Esophagus muscularis mucosa (tissue), 4 donors: ENCODE results near the gene TMEM81. TPM values are rescaled to one million over a fixed set of nuclear protein-coding genes. Genes with fewer than 3 reads are reported as not detected.
A peak's percentile ranks its signal among the peaks of the same experiment; 100 is the strongest.

Experiments
- DNase-seq: peaks from one replicate; pipeline ENCODE4 v3.0.0-alpha.2; 2017; ENCODE audit errors: extremely low spot score
- H3K27ac ChIP-seq, 4 donors: fragments of 200-600 bp; sonication (generic); replicated peaks in 1 of 4; 1 replicate in 3 of 4; 2 replicates in 1 of 4; pipeline ENCODE4 v1.5.1; 2016 to 2019; ENCODE audit warnings: mild to moderate bottlenecking in 1 of 4
- H3K27me3 ChIP-seq, 4 donors: fragments of 200-600 bp; sonication (generic); one replicate each; pipeline versions ENCODE4 v1.5.1 to v1.6.0; 2016 to 2019
- H3K36me3 ChIP-seq, 4 donors: fragments of 200-600 bp; sonication (generic); one replicate each; pipeline ENCODE4 v1.5.1; 2016 to 2019
- H3K4me1 ChIP-seq, 4 donors: fragments of 200-600 bp; sonication (generic); one replicate each; pipeline ENCODE4 v1.5.1; 2016 to 2019
- H3K4me3 ChIP-seq, 4 donors: fragments of 200-600 bp; sonication (generic); 1 replicate in 2 of 4; 2 replicates in 2 of 4; pipeline ENCODE4 v1.5.1; 2016 to 2019; ENCODE audit warnings: mild to moderate bottlenecking in 4 of 4, moderate library complexity in 1 of 4
- H3K9me3 ChIP-seq, 4 donors: fragments of 200-600 bp; sonication (generic); 1 replicate in 3 of 4; 2 replicates in 1 of 4; pipeline ENCODE4 v1.5.1; 2016 to 2019
- CTCF ChIP-seq, 3 experiments: fragments of 200-600 bp in 2 of 3; fragments of 450-650 bp in 1 of 3; sonication (generic) in 2 of 3; IDR thresholded peaks; one replicate each; pipeline ENCODE4 v1.5.1; 2017 to 2019; ENCODE audit warnings: antibody characterized with exemption in 3 of 3, mild to moderate bottlenecking in 2 of 3, moderate library complexity in 1 of 3
- EP300 ChIP-seq: sonication (generic); formaldehyde crosslinking; IDR thresholded peaks from one replicate; pipeline ENCODE4 v1.6.1; 2017; ENCODE audit warnings: antibody characterized with exemption
- POLR2A ChIP-seq: fragments of 450-650 bp; IDR thresholded peaks from one replicate; pipeline ENCODE4 v1.6.1; 2017; ENCODE audit warnings: antibody characterized with exemption, moderate library complexity, mild to moderate bottlenecking, low read depth
- POLR2AphosphoS5 ChIP-seq, 2 donors: sonication (generic); formaldehyde crosslinking; IDR thresholded peaks; one replicate each; pipeline ENCODE4 v1.6.1; 2017; ENCODE audit warnings: antibody characterized with exemption in 2 of 2
- WGBS: methylation state at CpG from one replicate; pipeline ENCODE4 v1.1.5; 2018; 5-methylcytosine and 5-hydroxymethylcytosine counted together
- intact Hi-C: fragments of 100-400 bp; cut with DNase I; formaldehyde crosslinking; loops from one replicate; pipeline ENCODE4 v1.15.1; 2023
- total RNA-seq, 4 donors: library from RNA; depleted of rRNA; stranded (reverse); fragments of >200 nt; gene quantifications; one replicate each; pipeline versions ENCODE4 v1.1.0 to v1.2.1, GENCODE V29; 2016

Gene TMEM81
- total RNA-seq, 4 donors from 2014 or later: 0.99 to 2.1 (median 1.2) TPM

GRCh38 chr1:205064301-205064700 lies 20.0 kb downstream of the TMEM81 start:
- intact Hi-C loops: no loop called here

GRCh38 chr1:205062895-205063294 lies 21.4 kb downstream of the TMEM81 start:
- TF ChIP-seq CTCF (IDR thresholded peaks at IDR 0.05) (no peak), POLR2AphosphoS5 (IDR thresholded peaks at IDR 0.05) (no peak), EP300 (no peak), POLR2A (no peak)
- Histone ChIP-seq H3K9me3 (no peaks in the 10 kb centered on the region), H3K27me3 (peaks cover 0 to under 1% (median 0%) of the 10 kb centered on the region in 4 donors), H3K4me3 (no peak overlapping the region), H3K27ac (no peak overlapping the region), H3K36me3 (no peaks in the 10 kb centered on the region), H3K4me1 (peaks cover 6 to 12% (median 9%) of the 10 kb centered on the region in 4 donors)
- intact Hi-C loops: no loop called here
- WGBS: 96% methylated on average over 3 of the region's 3 CpGs
- DNase-seq: no peak

More at GRCh38 chr1:205064301-205064700, 20.0 kb downstream of the TMEM81 start:
- TF ChIP-seq POLR2A: no peak
- no peak for TF ChIP-seq CTCF (IDR thresholded peaks at IDR 0.05)
- TF ChIP-seq POLR2AphosphoS5 (IDR thresholded peaks at IDR 0.05): no peak
- TF ChIP-seq EP300: no peak
- Histone ChIP-seq H3K4me1 (peaks cover 11 to 25% (median 20%) of the 10 kb centered on the region in 4 donors), H3K9me3 (no peaks in the 10 kb centered on the region), H3K36me3 (no peaks in the 10 kb centered on the region), H3K27me3 (no peaks in the 10 kb centered on the region), H3K4me3 (no peak overlapping the region), H3K27ac (no peak overlapping the region)
- DNase-seq: no peak
- 89% methylated on average over 9 of the region's 11 CpGs for WGBS

GRCh38 chr1:205062319-205062718 lies 21.9 kb downstream of the TMEM81 start:
- H3K36me3 ChIP-seq: no peaks in the 10 kb centered on the region
- TF ChIP-seq POLR2A: no peak
- no peak for TF ChIP-seq CTCF (IDR thresholded peaks at IDR 0.05)
- no peak for TF ChIP-seq EP300
- no peak for TF ChIP-seq POLR2AphosphoS5 (IDR thresholded peaks at IDR 0.05)
- H3K9me3 ChIP-seq: no peaks in the 10 kb centered on the region
- peaks cover 6 to 12% (median 9%) of the 10 kb centered on the region in 4 donors for H3K4me1 ChIP-seq
- intact Hi-C loops: no loop called here
- no peak for DNase-seq
- no peak overlapping the region for H3K27ac ChIP-seq
- peaks cover 0 to 3% (median 0%) of the 10 kb centered on the region in 4 donors for H3K27me3 ChIP-seq
- WGBS: 97% methylated on average over 5 of the region's 8 CpGs
- no peak overlapping the region for H3K4me3 ChIP-seq

- no peaks in the 10 kb centered on the region for H3K9me3 ChIP-seq
- no peaks in the 10 kb centered on the region for H3K36me3 ChIP-seq
- intact Hi-C loops: loop anchor here (2.0 kb wide), 1 partner anchor 73 kb away; no protein-coding TSS in a partner anchor
- peaks cover 6 to 12% (median 9%) of the 10 kb centered on the region in 4 donors for H3K4me1 ChIP-seq
- H3K27ac ChIP-seq: no peak overlapping the region
- 37% methylated on average over 8 of the region's 13 CpGs for WGBS
- DNase-seq: no peak
- TF ChIP-seq POLR2AphosphoS5 (IDR thresholded peaks at IDR 0.05) (peak in 1 of 2 donors; percentile 36), EP300 (no peak), CTCF (IDR thresholded peaks at IDR 0.05) (peak; percentile 82 to 89 (median 84))
- peaks cover 0 to 3% (median 0%) of the 10 kb centered on the region in 4 donors for H3K27me3 ChIP-seq
- no peak overlapping the region for H3K4me3 ChIP-seq
These were observed 22.6 kb downstream of the TMEM81 start for GRCh38 chr1:205061665-205062069.

- Histone ChIP-seq H3K9me3 (no peaks in the 10 kb centered on the region), H3K4me1 (peaks cover 6 to 12% (median 9%) of the 10 kb centered on the region in 4 donors), H3K27me3 (peaks cover 0 to 3% (median 0%) of the 10 kb centered on the region in 4 donors), H3K27ac (no peak overlapping the region), H3K36me3 (no peaks in the 10 kb centered on the region), H3K4me3 (no peak overlapping the region)
- no peak for TF ChIP-seq POLR2AphosphoS5 (IDR thresholded peaks at IDR 0.05)
- no peak for TF ChIP-seq POLR2A
- TF ChIP-seq CTCF (IDR thresholded peaks at IDR 0.05): no peak
- TF ChIP-seq EP300: no peak
- WGBS: 62% methylated on average over 11 of the region's 14 CpGs
- intact Hi-C loops: loop anchor here (2.0 kb wide), 1 partner anchor 72 kb away; no protein-coding TSS in a partner anchor
- no peak for DNase-seq
These were observed 23.0 kb downstream of the TMEM81 start for GRCh38 chr1:205061227-205061626.
